ENCODE results near the gene PDRG1.

Gene PDRG1

DNA sequence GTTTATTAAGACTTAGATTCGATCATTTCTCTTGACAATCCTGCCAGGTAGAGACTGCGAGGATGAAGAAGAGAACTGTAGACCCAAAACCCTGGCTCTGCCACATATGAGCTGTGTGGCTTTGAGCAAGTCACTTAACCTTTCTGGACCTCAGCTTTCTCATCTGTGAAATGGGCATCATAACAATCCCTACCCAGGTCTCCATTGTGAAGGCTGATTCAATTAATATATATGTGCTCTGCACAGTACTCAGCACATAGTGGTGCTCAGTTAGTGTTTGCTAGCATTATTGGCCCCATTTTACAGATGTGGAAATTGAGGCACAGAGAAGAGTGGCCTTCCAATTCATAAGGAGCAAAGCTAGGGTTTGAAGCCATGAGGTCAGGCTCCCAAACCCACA is 24.0 kb upstream of the PDRG1 start:
- TF ChIP-seq CREB1 (IDR thresholded peaks at IDR 0.05; ENCODE audit: low read depth) (no peak), RAD21 (IDR thresholded peaks at IDR 0.05; ENCODE audit: low read depth) (no peak)

GRCh38 chr20:31974951-31975487 is 23.2 kb upstream of the PDRG1 start:
- no peak for TF ChIP-seq TAF1 (IDR thresholded peaks at IDR 0.05; ENCODE audit: low read depth)
- no peak for TF ChIP-seq TEAD4 (IDR thresholded peaks at IDR 0.05)
- TF ChIP-seq FOXM1 (IDR thresholded peaks at IDR 0.05; ENCODE audit: borderline replicate concordance, low read depth), result no peak
- TF ChIP-seq, protein P1, sequence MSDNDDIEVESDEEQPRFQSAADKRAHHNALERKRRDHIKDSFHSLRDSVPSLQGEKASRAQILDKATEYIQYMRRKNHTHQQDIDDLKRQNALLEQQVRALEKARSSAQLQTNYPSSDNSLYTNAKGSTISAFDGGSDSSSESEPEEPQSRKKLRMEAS (IDR thresholded peaks at IDR 0.05), result no peak
- TF ChIP-seq TCF12 (IDR thresholded peaks at IDR 0.05; ENCODE audit: low read depth), result no peak
- no peak for TF ChIP-seq CEBPB (IDR thresholded peaks at IDR 0.05)
- no peak for TF ChIP-seq YY1 (IDR thresholded peaks at IDR 0.05; ENCODE audit: low read depth)
- TF ChIP-seq NFIC (IDR thresholded peaks at IDR 0.05), result no peak

- no peak for TF ChIP-seq ZBTB7A (IDR thresholded peaks at IDR 0.05; ENCODE audit: low read depth)
Measured at GRCh38 chr20:31974296-31974695, 22.4 kb upstream of the PDRG1 start.

- TF ChIP-seq TEAD4 (IDR thresholded peaks at IDR 0.05), result no peak
- TF ChIP-seq EGR1 (IDR thresholded peaks at IDR 0.05), result no peak
- no peak for TF ChIP-seq NFIC (IDR thresholded peaks at IDR 0.05)
- no peak for TF ChIP-seq USF1 (IDR thresholded peaks at IDR 0.05)
- TF ChIP-seq EP300 (IDR thresholded peaks at IDR 0.05; ENCODE audit: borderline replicate concordance), result no peak
- TF ChIP-seq CREB1 (IDR thresholded peaks at IDR 0.05; ENCODE audit: low read depth), result no peak
Measured at GRCh38 chr20:31972471-31973021, 20.7 kb upstream of the PDRG1 start.

DNA sequence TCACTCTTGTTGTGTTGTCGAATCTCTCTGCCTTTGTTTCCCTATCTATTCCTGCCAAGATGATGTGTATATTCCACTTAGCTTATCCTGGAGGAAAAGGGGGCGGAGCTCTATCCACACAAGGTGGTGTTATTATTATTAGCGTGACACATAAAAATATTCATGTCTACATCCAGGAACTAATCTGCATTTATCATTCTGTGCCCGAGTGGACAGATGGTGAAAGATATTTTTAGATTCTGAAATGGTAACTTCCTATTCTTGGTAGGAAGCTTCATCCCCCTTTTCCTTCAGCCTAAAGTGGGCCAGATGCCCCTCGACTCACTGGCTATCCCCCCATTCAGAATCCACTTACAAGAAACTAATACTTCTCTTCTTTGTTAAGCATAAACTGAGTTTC is 18.1 kb upstream of the PDRG1 start:
- no peak for TF ChIP-seq CEBPB (IDR thresholded peaks at IDR 0.05)
- TF ChIP-seq RAD21 (IDR thresholded peaks at IDR 0.05; ENCODE audit: low read depth), result no peak
- no peak for TF ChIP-seq YY1 (IDR thresholded peaks at IDR 0.05; ENCODE audit: low read depth)
- TF ChIP-seq ZBTB7A (IDR thresholded peaks at IDR 0.05; ENCODE audit: low read depth), result no peak
- TF ChIP-seq, protein P1 (IDR thresholded peaks at IDR 0.05), result no peak
- TF ChIP-seq, protein P2, sequence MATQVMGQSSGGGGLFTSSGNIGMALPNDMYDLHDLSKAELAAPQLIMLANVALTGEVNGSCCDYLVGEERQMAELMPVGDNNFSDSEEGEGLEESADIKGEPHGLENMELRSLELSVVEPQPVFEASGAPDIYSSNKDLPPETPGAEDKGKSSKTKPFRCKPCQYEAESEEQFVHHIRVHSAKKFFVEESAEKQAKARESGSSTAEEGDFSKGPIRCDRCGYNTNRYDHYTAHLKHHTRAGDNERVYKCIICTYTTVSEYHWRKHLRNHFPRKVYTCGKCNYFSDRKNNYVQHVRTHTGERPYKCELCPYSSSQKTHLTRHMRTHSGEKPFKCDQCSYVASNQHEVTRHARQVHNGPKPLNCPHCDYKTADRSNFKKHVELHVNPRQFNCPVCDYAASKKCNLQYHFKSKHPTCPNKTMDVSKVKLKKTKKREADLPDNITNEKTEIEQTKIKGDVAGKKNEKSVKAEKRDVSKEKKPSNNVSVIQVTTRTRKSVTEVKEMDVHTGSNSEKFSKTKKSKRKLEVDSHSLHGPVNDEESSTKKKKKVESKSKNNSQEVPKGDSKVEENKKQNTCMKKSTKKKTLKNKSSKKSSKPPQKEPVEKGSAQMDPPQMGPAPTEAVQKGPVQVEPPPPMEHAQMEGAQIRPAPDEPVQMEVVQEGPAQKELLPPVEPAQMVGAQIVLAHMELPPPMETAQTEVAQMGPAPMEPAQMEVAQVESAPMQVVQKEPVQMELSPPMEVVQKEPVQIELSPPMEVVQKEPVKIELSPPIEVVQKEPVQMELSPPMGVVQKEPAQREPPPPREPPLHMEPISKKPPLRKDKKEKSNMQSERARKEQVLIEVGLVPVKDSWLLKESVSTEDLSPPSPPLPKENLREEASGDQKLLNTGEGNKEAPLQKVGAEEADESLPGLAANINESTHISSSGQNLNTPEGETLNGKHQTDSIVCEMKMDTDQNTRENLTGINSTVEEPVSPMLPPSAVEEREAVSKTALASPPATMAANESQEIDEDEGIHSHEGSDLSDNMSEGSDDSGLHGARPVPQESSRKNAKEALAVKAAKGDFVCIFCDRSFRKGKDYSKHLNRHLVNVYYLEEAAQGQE (IDR thresholded peaks at IDR 0.05; ENCODE audit: low read depth), result no peak
- TF ChIP-seq TAF1 (IDR thresholded peaks at IDR 0.05; ENCODE audit: low read depth), result no peak
- no peak for TF ChIP-seq CREB1 (IDR thresholded peaks at IDR 0.05; ENCODE audit: low read depth)
- no peak for TF ChIP-seq FOXM1 (IDR thresholded peaks at IDR 0.05; ENCODE audit: borderline replicate concordance, low read depth)
- no peak for TF ChIP-seq TEAD4 (IDR thresholded peaks at IDR 0.05)
- no peak for TF ChIP-seq EGR1 (IDR thresholded peaks at IDR 0.05)
- no peak for TF ChIP-seq USF1 (IDR thresholded peaks at IDR 0.05)
- TF ChIP-seq NFIC (IDR thresholded peaks at IDR 0.05), result no peak
- TF ChIP-seq TCF12 (IDR thresholded peaks at IDR 0.05; ENCODE audit: low read depth), result no peak
- TF ChIP-seq EP300 (IDR thresholded peaks at IDR 0.05; ENCODE audit: borderline replicate concordance), result no peak

GRCh38 chr20:31968291-31969126 is 16.7 kb upstream of the PDRG1 start:
- TF ChIP-seq EP300 (IDR thresholded peaks at IDR 0.05; ENCODE audit: borderline replicate concordance), result peak; percentile 45; the same call in 1 of the 2 replicates
- no peak for TF ChIP-seq FOXM1 (IDR thresholded peaks at IDR 0.05; ENCODE audit: borderline replicate concordance, low read depth)
- TF ChIP-seq ZBTB7A (IDR thresholded peaks at IDR 0.05; ENCODE audit: low read depth), result peak; percentile 90; the same call in 1 of the 2 replicates
- no peak for TF ChIP-seq CEBPB (IDR thresholded peaks at IDR 0.05)
- peak; percentile 9; the same call in 1 of the 2 replicates for TF ChIP-seq USF1 (IDR thresholded peaks at IDR 0.05)
- TF ChIP-seq TEAD4 (IDR thresholded peaks at IDR 0.05), result peak; percentile 43; the same call in 1 of the 2 replicates
- TF ChIP-seq YY1 (IDR thresholded peaks at IDR 0.05; ENCODE audit: low read depth), result peak; percentile 79
- no peak for TF ChIP-seq EGR1 (IDR thresholded peaks at IDR 0.05)
- peak; percentile 23; the same call in 1 of the 2 replicates for TF ChIP-seq NFIC (IDR thresholded peaks at IDR 0.05)
- TF ChIP-seq TCF12 (IDR thresholded peaks at IDR 0.05; ENCODE audit: low read depth), result no peak
- TF ChIP-seq, protein P2 (IDR thresholded peaks at IDR 0.05; ENCODE audit: low read depth), result peak; percentile 100
- TF ChIP-seq, protein P1 (IDR thresholded peaks at IDR 0.05), result peak; percentile 76
